ENCODE results near the gene TEC. TPM values are rescaled to one million over a fixed set of nuclear protein-coding genes. Genes with fewer than 3 reads are reported as not detected.

Gene TEC
- total and polyA plus RNA-seq, 2 experiments from 2014 or later = 2.9 to 3.0 TPM

- TF ChIP-seq, protein P1, sequence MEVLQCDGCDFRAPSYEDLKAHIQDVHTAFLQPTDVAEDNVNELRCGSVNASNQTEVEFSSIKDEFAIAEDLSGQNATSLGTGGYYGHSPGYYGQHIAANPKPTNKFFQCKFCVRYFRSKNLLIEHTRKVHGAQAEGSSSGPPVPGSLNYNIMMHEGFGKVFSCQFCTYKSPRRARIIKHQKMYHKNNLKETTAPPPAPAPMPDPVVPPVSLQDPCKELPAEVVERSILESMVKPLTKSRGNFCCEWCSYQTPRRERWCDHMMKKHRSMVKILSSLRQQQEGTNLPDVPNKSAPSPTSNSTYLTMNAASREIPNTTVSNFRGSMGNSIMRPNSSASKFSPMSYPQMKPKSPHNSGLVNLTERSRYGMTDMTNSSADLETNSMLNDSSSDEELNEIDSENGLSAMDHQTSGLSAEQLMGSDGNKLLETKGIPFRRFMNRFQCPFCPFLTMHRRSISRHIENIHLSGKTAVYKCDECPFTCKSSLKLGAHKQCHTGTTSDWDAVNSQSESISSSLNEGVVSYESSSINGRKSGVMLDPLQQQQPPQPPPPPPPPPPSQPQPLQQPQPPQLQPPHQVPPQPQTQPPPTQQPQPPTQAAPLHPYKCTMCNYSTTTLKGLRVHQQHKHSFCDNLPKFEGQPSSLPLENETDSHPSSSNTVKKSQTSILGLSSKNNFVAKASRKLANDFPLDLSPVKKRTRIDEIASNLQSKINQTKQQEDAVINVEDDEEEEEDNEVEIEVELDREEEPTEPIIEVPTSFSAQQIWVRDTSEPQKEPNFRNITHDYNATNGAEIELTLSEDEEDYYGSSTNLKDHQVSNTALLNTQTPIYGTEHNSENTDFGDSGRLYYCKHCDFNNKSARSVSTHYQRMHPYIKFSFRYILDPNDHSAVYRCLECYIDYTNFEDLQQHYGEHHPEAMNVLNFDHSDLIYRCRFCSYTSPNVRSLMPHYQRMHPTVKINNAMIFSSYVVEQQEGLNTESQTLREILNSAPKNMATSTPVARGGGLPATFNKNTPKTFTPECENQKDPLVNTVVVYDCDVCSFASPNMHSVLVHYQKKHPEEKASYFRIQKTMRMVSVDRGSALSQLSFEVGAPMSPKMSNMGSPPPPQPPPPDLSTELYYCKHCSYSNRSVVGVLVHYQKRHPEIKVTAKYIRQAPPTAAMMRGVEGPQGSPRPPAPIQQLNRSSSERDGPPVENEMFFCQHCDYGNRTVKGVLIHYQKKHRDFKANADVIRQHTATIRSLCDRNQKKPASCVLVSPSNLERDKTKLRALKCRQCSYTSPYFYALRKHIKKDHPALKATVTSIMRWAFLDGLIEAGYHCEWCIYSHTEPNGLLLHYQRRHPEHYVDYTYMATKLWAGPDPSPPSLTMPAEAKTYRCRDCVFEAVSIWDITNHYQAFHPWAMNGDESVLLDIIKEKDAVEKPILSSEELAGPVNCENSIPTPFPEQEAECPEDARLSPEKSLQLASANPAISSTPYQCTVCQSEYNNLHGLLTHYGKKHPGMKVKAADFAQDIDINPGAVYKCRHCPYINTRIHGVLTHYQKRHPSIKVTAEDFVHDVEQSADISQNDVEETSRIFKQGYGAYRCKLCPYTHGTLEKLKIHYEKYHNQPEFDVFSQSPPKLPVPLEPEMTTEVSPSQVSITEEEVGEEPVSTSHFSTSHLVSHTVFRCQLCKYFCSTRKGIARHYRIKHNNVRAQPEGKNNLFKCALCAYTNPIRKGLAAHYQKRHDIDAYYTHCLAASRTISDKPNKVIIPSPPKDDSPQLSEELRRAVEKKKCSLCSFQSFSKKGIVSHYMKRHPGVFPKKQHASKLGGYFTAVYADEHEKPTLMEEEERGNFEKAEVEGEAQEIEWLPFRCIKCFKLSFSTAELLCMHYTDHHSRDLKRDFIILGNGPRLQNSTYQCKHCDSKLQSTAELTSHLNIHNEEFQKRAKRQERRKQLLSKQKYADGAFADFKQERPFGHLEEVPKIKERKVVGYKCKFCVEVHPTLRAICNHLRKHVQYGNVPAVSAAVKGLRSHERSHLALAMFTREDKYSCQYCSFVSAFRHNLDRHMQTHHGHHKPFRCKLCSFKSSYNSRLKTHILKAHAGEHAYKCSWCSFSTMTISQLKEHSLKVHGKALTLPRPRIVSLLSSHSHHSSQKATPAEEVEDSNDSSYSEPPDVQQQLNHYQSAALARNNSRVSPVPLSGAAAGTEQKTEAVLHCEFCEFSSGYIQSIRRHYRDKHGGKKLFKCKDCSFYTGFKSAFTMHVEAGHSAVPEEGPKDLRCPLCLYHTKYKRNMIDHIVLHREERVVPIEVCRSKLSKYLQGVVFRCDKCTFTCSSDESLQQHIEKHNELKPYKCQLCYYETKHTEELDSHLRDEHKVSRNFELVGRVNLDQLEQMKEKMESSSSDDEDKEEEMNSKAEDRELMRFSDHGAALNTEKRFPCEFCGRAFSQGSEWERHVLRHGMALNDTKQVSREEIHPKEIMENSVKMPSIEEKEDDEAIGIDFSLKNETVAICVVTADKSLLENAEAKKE (CRISPR knock-in tag; IDR thresholded peaks at IDR 0.05) = peak; percentile 85; the same call in 1 of the 2 replicates
Measured at GRCh38 chr4:48109413-48110263, 160.0 kb downstream of the TEC start (continued).

GRCh38 chr4:48108309-48109073, 161.1 kb downstream of the TEC start:
- H3K27me3 Mint-ChIP-seq (ENCODE audit: insufficient read depth, low read depth, poor library complexity) = no peaks in the 10 kb centered on the region
- Histone ChIP-seq H3K27ac (ENCODE audit: low read depth) (no peak overlapping the region), H2AFZ (no peak overlapping the region), H3K4me1 (ENCODE audit: insufficient read depth) (peaks cover 13% of the 10 kb centered on the region), H3K4me3 (no peak overlapping the region), H3K27me3 (ENCODE audit: insufficient read depth) (no peaks in the 10 kb centered on the region), H4K20me1 (replicated peaks; ENCODE audit: insufficient read depth) (no peaks in the 10 kb centered on the region), H3K9me2 (ENCODE audit: insufficient read depth) (no peaks in the 10 kb centered on the region), H3K79me2 (replicated peaks; ENCODE audit: insufficient read depth) (no peaks in the 10 kb centered on the region), H3K36me3 (ENCODE audit: insufficient read depth) (no peaks in the 10 kb centered on the region), H3K4me2 (no peak overlapping the region), H3F3A (replicated peaks; ENCODE audit: low read depth) (no peaks in the 10 kb centered on the region)
- H3K9me3 Mint-ChIP-seq = no peaks in the 10 kb centered on the region
- H3K4me1 Mint-ChIP-seq = peaks cover 24% of the 10 kb centered on the region
- DNase-seq (ENCODE audit: low spot score) (no peak), ATAC-seq (no peak)
- no peak overlapping the region for H3K4me3 Mint-ChIP-seq
- no peak overlapping the region for H3K27ac Mint-ChIP-seq
- H3K36me3 Mint-ChIP-seq (ENCODE audit: low read depth) = no peaks in the 10 kb centered on the region
- no peak for TF ChIP-seq EZH2 (IDR thresholded peaks at IDR 0.05; ENCODE audit: low read depth, unreplicated experiment)
- no peak for TF ChIP-seq CTCF (conservative IDR thresholded peaks at IDR 0.05; ENCODE audit: low read depth in 2 of 2)
- TF ChIP-seq, protein P1 (CRISPR knock-in tag; IDR thresholded peaks at IDR 0.05) = no peak
- TF ChIP-seq STAT1 (IDR thresholded peaks at IDR 0.05; ENCODE audit: unreplicated experiment) = no peak
